Left colon (tissue), 2 donors: ENCODE measurements around the gene PEX11G. TPM values are rescaled to one million over a fixed set of nuclear protein-coding genes. Genes with fewer than 3 reads are reported as not detected.

Experiments used
- ATAC-seq: fragments of 200-7000 bp; cut with Tn5 transposase; one replicate; pipeline ENCODE4 v1.9.1; 2020; ENCODE audit warnings: mild to moderate bottlenecking, moderate library complexity
- DNase-seq, 2 donors: peaks; one replicate each; pipeline ENCODE4 v3.0.0-alpha.2; 2020
- intact Hi-C, 2 donors: fragments of 100-400 bp; cut with DNase I in 1 of 2; cut with micrococcal nuclease in 1 of 2; formaldehyde crosslinking; loops; one replicate each; pipeline versions ENCODE4 v1.11.2 to v1.14.0; 2022; cut with DNase I, micrococcal nuclease
- long read RNA-seq: library from polyadenylated mRNA; unstranded; transcript quantifications from one replicate; pipeline ENCODE4 v2.0.0, GENCODE V29; 2021
- total RNA-seq, 2 donors: library from RNA; stranded (reverse); fragmentation: NEBNext Ultra II Directional; extraction: Animal tissue kit (Norgen Biotek cat#: 25700); gene quantifications; one replicate each; pipeline ENCODE4 v1.2.1, GENCODE V29; 2021
- donor health status: DM: no; HTN: no; CAD: no.
- donor health status: DM: yes; HTN: yes; CAD: no.

PEX11G gene
- total RNA-seq, result 10 to 100 TPM in 1 of 2 donors, 1 to 10 TPM in 1; 9.0 to 10.8 TPM
- long read RNA-seq, transcript PEX11G-201 (5 exons, 1,062 nt), result major isoform, 12 of 23 reads
- long read RNA-seq, partial matches to known transcripts, result 4 of 23 reads
- long read RNA-seq, other reads (novel, unspliced or antisense), result 7 of 23 reads

- DNase-seq, result peak; percentile 87 to 94
- peak; percentile 91 for ATAC-seq
- intact Hi-C loops, result no loop called here
These were observed at the start of gene PEX11G for GRCh38 chr19:7488736-7489353. Gene PEX11G (minus strand): TSS chr19:7489035. CDS start chr19:7489010, 25 bp downstream.

- intact Hi-C loops, result loop anchor here in 1 of 2 donors (10.0 kb wide), 1 partner anchor 181 kb away; no protein-coding TSS in a partner anchor
- DNase-seq (peak; percentile 46 to 49), ATAC-seq (peak; percentile 0)
These were observed 47.3 kb upstream of the PEX11G start for GRCh38 chr19:7535998-7536695.

GRCh38 chr19:7535047-7535997 is 46.5 kb upstream of the PEX11G start, which contains the start of gene PNPLA6:
Gene PNPLA6 (plus strand): TSS chr19:7535717. CDS start chr19:7535789, 72 bp downstream.
- intact Hi-C loops, result loop anchor here in 1 of 2 donors (10.0 kb wide), 1 partner anchor 181 kb away; no protein-coding TSS in a partner anchor
- ATAC-seq (peak; percentile 81), DNase-seq (peak; percentile 95 to 99)

- peak; percentile 25 for ATAC-seq
- intact Hi-C loops, result loop anchor here in 1 of 2 donors (10.0 kb wide), 1 partner anchor 180 kb away; no protein-coding TSS in a partner anchor
- DNase-seq, result peak; percentile 63 to 66
These were observed 45.8 kb upstream of the PEX11G start for GRCh38 chr19:7534531-7535046.

- DNase-seq (peak; percentile 87 to 90), ATAC-seq (peak; percentile 71)
- intact Hi-C loops, result loop anchor here in 1 of 2 donors (10.0 kb wide), 1 partner anchor 179 kb away; no protein-coding TSS in a partner anchor
These were observed 45.2 kb upstream of the PEX11G start for GRCh38 chr19:7533925-7534480.

GRCh38 chr19:7533281-7533885 is 44.5 kb upstream of the PEX11G start:
- peak; percentile 28 for ATAC-seq
- intact Hi-C loops, result loop anchor here in 1 of 2 donors (10.0 kb wide), 1 partner anchor 179 kb away; no protein-coding TSS in a partner anchor
- peak; percentile 71 to 77 for DNase-seq

GRCh38 chr19:7529610-7530490 is 41.0 kb upstream of the PEX11G start:
- intact Hi-C loops, result loop anchor here in 1 of 2 donors (10.0 kb wide), 1 partner anchor 175 kb away; no protein-coding TSS in a partner anchor
- ATAC-seq (no peak), DNase-seq (peak in 1 of 2 donors; percentile 3)

GRCh38 chr19:7529246-7529600 is 40.4 kb upstream of the PEX11G start:
- intact Hi-C loops, result no loop called here
- ATAC-seq (no peak), DNase-seq (peak in 1 of 2 donors; percentile 6)

- intact Hi-C loops, result no loop called here
These were observed 39.8 kb upstream of the PEX11G start for GRCh38 chr19:7528522-7529245.

GRCh38 chr19:7528192-7528519 is 39.3 kb upstream of the PEX11G start:
- no peak for DNase-seq
- no peak for ATAC-seq
- intact Hi-C loops, result no loop called here

More at GRCh38 chr19:7528522-7529245, 39.8 kb upstream of the PEX11G start:
- ATAC-seq (no peak), DNase-seq (no peak)

- DNase-seq (peak in 1 of 2 donors; percentile 22), ATAC-seq (no peak)
- intact Hi-C loops, result no loop called here
These were observed 38.8 kb upstream of the PEX11G start for GRCh38 chr19:7527516-7528191.

GRCh38 chr19:7526059-7526929 is 37.5 kb upstream of the PEX11G start:
- DNase-seq (no peak), ATAC-seq (no peak)
- intact Hi-C loops, result no loop called here

GRCh38 chr19:7524992-7525739 is 36.3 kb upstream of the PEX11G start:
- intact Hi-C loops, result no loop called here
- no peak for ATAC-seq
- DNase-seq, result no peak

GRCh38 chr19:7524523-7524922 is 35.7 kb upstream of the PEX11G start:
- intact Hi-C loops, result no loop called here
- ATAC-seq, result no peak

More at GRCh38 chr19:7524523-7524922, 35.7 kb upstream of the PEX11G start:
- no peak for DNase-seq
